Bone marrow (tissue), 2 donors: ENCODE results near the gene PDPK1.
A peak's percentile ranks its signal among the peaks of the same experiment; 100 is the strongest.
"Not testable (repeated sequence)": the region's sequence is repeated elsewhere in the genome, so short reads cannot be mapped to it uniquely, and the experiment has no call there.

Experiments
- DNase-seq, 2 donors: peaks; one replicate each; lab custom pipeline; 2025; lab: John Stamatoyannopoulos, UW

The PDPK1 gene

GRCh38 chr16:2540912-2541311 is 3.1 kb downstream of the PDPK1 start:
- DNase-seq = not testable (repeated sequence)

- not testable (repeated sequence) for DNase-seq
Observed at GRCh38 chr16:2541409-2541808, 3.6 kb downstream of the PDPK1 start.

GRCh38 chr16:2543771-2544170 is 6.0 kb downstream of the PDPK1 start:
- not testable (repeated sequence) for DNase-seq

GRCh38 chr16:2550283-2550878 is 12.6 kb downstream of the PDPK1 start:
- not testable (repeated sequence) for DNase-seq

DNA sequence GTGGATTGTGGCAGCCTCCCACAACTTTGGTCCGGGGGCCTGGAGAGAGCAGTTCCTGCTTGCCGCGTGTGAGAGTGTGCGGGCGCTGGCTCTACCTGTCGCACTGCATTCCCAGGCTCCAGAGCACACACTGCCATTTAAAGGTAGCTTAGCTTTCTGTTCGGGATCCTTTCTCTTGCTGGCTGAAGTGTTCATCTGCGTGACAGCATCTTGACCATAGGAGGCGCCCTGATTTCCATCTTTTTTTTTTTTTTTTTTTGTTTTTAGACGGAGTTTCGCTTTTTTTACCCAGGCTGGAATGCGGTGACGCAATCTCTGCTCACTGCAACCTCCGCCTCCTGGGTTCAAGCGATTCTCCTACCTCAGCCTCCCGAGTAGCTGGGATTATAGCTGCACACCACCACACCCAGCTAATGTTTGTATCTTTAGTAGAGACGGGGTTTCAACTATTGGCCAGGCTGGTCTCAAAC is 13.6 kb downstream of the PDPK1 start:
- not testable (repeated sequence) for DNase-seq

GRCh38 chr16:2554709-2555425 is 17.0 kb downstream of the PDPK1 start:
- not testable (repeated sequence) for DNase-seq

GRCh38 chr16:2557150-2557549 is 19.3 kb downstream of the PDPK1 start:
- DNase-seq = not testable (repeated sequence)

- DNase-seq = not testable (repeated sequence)
Observed at GRCh38 chr16:2560131-2560797, 22.4 kb downstream of the PDPK1 start.

DNA sequence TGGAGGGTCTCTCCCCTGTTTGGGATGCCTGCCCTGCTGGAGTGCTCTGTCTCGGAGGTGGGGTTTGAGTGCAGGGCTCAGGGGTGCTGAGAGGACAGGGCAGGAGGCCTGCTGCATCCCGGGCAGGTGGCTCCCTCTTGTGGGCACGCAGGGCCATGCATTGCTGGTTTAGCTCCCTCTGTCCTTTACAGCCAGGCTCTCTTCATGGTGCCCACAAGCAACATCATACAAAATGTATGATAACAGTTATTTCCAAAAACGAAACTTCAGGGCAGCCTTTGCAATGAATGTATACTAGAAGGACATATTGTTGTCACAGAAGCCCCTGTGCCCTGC is 22.9 kb downstream of the PDPK1 start:
- not testable (repeated sequence) for DNase-seq

- not testable (repeated sequence) for DNase-seq
Observed at GRCh38 chr16:2567506-2567905, 29.7 kb downstream of the PDPK1 start.

DNA sequence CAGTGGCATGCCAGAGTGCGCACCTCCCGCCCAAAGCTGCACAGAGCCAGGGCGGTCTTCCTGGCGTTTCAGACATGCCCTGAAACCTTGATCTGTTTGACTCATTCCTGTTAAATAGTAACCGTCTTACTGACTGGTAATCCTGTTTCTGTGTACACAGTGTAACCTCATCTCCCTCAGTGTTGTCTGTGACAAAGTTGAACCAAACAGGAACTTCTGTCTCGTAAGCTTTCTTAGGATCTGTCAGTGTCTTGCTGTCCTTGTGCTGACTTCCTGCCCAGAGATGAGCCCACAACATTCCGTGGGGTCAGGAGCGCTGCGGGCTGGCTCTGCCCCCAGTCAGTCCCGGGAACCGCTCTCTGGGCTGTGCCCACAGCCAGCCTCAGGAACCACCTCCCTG is 30.8 kb downstream of the PDPK1 start:
- not testable (repeated sequence) for DNase-seq

DNA sequence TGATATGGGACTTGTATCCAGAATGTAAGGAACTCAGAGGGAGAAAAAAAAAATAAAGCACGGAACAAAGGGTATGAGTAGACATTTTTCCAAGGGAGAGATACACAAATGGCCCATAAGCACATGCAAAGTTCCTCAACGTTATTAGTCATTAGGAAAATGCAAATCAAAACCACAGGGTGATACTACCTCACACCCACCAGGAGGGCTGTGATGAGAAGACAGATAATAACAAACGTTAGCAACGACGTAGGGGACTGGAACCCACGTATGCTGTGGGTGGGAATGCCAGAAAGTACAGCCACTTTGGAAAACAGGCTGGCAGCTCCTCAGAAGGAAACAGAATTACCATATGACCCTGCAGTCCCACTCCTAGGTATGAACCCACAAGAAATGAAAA is 34.9 kb downstream of the PDPK1 start:
- not testable (repeated sequence) for DNase-seq

- DNase-seq = not testable (repeated sequence)
Observed at GRCh38 chr16:2575839-2576238, 38.0 kb downstream of the PDPK1 start.

DNA sequence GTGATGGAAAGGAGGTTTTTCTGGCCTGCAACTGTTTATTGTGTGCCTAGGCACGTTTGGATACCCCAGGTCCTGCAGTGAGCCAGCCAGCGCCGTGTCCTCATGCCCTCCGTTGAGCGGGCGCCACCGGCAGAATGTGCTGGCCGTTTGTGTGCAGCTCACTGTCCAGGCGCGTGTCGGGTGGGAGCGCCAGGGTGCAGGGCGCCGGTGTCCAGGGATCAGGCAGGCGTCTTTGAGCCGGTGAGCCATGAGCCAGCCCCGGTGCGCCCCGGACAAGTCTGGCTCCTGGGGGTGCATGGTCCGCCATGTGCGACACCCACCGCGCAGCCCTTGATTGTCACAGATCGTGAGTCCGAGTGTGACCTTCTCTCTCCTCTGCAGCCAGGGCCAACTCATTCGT is 39.2 kb downstream of the PDPK1 start:
- DNase-seq = not testable (repeated sequence)

DNA sequence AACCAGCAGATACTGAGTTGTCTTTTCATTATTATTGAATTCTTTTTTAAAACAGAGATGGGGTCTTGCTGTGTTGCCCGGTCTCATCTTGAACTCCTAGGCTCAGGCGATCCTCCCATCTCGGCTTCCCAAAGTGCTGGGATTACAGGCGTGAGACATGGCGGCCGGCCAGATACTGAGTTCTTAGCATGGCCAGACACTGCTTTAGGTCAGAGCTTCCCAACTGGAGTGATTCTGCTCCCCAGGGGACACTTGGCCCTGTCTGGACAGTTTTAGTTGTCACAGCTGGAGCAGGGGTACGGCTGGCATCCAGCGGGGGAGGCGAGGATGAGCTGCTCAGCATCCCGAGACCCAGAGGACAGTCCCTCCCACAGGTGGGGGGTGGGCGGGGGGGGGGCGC is 41.1 kb downstream of the PDPK1 start:
- DNase-seq = not testable (repeated sequence)

GRCh38 chr16:2580143-2580542 is 42.3 kb downstream of the PDPK1 start:
- peak; percentile 2 to 51 for DNase-seq

- DNase-seq = not testable (repeated sequence)
Observed at GRCh38 chr16:2580818-2581217, 43.0 kb downstream of the PDPK1 start.

GRCh38 chr16:2584729-2585650 is 47.2 kb downstream of the PDPK1 start:
- no peak for DNase-seq

- no peak for DNase-seq
Observed at GRCh38 chr16:2585651-2586081, 47.8 kb downstream of the PDPK1 start.

GRCh38 chr16:2586241-2586640 is 48.4 kb downstream of the PDPK1 start:
- no peak for DNase-seq

DNA sequence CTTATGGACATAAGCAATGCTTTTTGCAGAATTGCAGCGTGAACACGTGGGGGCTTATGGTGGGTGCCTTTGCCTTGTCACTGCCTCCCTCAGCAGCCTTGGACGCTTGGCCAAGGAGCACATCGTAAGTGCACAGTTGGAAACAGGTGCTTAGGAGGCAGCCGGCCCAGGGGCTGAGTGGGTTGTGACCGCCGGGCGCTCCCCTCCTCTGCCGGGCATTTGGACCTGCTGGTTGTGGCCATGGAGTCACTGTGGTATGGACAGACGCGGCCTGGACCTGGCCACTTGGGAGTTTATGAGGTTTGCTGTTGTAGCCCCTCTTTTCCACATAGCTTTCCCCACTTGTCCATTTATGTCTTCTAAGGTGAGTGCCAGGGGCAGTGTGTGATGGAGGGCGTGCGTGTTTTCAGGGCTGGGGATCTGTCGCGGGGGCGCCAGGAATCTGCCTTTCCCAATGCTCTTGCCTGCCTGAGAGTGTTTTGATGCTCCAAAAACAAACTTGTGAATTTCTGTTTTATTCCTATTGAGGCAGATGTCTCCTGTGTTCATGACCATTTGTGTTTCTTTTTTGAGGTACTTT is 49.2 kb downstream of the PDPK1 start:
- DNase-seq = no peak
